A549 (cell line): ENCODE results near the gene SART1. TPM values are rescaled to one million over a fixed set of nuclear protein-coding genes. Genes with fewer than 3 reads are reported as not detected.

Experiments used
- ATAC-seq, 2 experiments: fragments of 200-7000 bp in 1 of 2; fragments of >200 bp in 1 of 2; cut with Nextera tagmentation in 1 of 2; cut with Tn5 transposase in 1 of 2; 3 replicates each; pipeline versions ENCODE4 v1.8.0 to v1.9.1; 2018 to 2020; ENCODE audit warnings: mild to moderate bottlenecking in 1 of 2, moderate library complexity in 1 of 2
- CTCF ChIA-PET: fragments of 300-600 bp; sonication (Branson Sonifier 250); formaldehyde crosslinking; extraction: SDS; loops from one replicate; lab custom pipeline; 2021; ENCODE audit warnings: antibody characterized with exemption, inconsistent platforms; lab: Yijun Ruan, JAX
- POLR2A ChIA-PET: fragments of 350-600 bp; formaldehyde crosslinking; extraction: SDS; loops from one replicate; lab custom pipeline; 2021; ENCODE audit warnings: antibody characterized with exemption, inconsistent platforms; lab: Yijun Ruan, JAX
- DNase-seq, 2 experiments: peaks; one replicate each; pipeline versions ENCODE4 v3.0.0 to v3.0.0-alpha.2; 2011 to 2016; ENCODE audit warnings: low read depth in 1 of 2, low spot score in 1 of 2
- FAIRE-seq: peaks from 2 replicates; lab custom pipeline; 2011; peaks lifted over from hg19 to GRCh38; lab: Jason Lieb, UNC
- H3K27ac ChIP-seq, 2 experiments: fragments of >200 bp; sonication (Bioruptor Twin); formaldehyde crosslinking; 3 replicates each; pipeline ENCODE4 v1.5.1; 2016 to 2017
- H3K4me1 ChIP-seq: fragments of >200 bp; sonication (Bioruptor Twin); formaldehyde crosslinking; 3 replicates; pipeline ENCODE4 v1.6.1; 2016
- H3K4me2 ChIP-seq: fragments of >200 bp; sonication (Bioruptor Twin); formaldehyde crosslinking; 3 replicates; pipeline ENCODE4 v1.6.1; 2016
- H3K4me3 ChIP-seq: fragments of >200 bp; sonication (Bioruptor Twin); formaldehyde crosslinking; 3 replicates; pipeline ENCODE4 v1.5.1; 2016
- H3K9me3 ChIP-seq: fragments of >200 bp; sonication (Bioruptor Twin); formaldehyde crosslinking; 3 replicates; pipeline ENCODE4 v1.6.1; 2016
- CEBPB ChIP-seq, 2 experiments: fragments of >200 bp in 1 of 2; sonication (Bioruptor Twin) in 1 of 2; formaldehyde crosslinking in 1 of 2; IDR thresholded peaks; 2 replicates each; pipeline ENCODE4 v1.6.1; 2012 to 2016
- CHD4 ChIP-seq: fragments of 200-600 bp; sonication (generic); IDR thresholded peaks from 2 replicates; pipeline ENCODE4 v1.6.1; 2016; ENCODE audit warnings: antibody characterized with exemption, mild to moderate bottlenecking, borderline replicate concordance
- EHF ChIP-seq: fragments of 250-450 bp; sonication (Bioruptor Pico); IDR thresholded peaks from 2 replicates; pipeline ENCODE4 v1.5.0; 2020; ENCODE audit warnings: mild to moderate bottlenecking
- EHMT2 ChIP-seq: fragments of 200-600 bp; sonication (generic); IDR thresholded peaks from 2 replicates; pipeline ENCODE4 v1.6.1; 2016; ENCODE audit warnings: antibody characterized with exemption, low read depth, mild to moderate bottlenecking, moderate library complexity
- ESRRA ChIP-seq: fragments of 150-350 bp; IDR thresholded peaks from 2 replicates; pipeline ENCODE4 v1.6.1; 2014; ENCODE audit warnings: mild to moderate bottlenecking, low read length, borderline replicate concordance
- FOXS1 ChIP-seq: fragments of 250-450 bp; sonication (Bioruptor Pico); IDR thresholded peaks from 2 replicates; pipeline ENCODE4 v1.5.0; 2020; ENCODE audit warnings: mild to moderate bottlenecking, moderate library complexity
- GATA3 ChIP-seq: IDR thresholded peaks from 2 replicates; pipeline ENCODE4 v1.6.1; 2012; ENCODE audit warnings: borderline replicate concordance
- HDAC2 ChIP-seq: fragments of 200-600 bp; sonication (generic); IDR thresholded peaks from 2 replicates; pipeline ENCODE4 v1.6.1; 2016
- HOXB13 ChIP-seq: fragments of 250-450 bp; sonication (Bioruptor Pico); IDR thresholded peaks from 2 replicates; pipeline ENCODE4 v1.5.0; 2020; ENCODE audit warnings: low read depth, mild to moderate bottlenecking, moderate library complexity
- KDM1A ChIP-seq: fragments of 200-600 bp; sonication (generic); IDR thresholded peaks from 2 replicates; pipeline ENCODE4 v1.6.1; 2016; ENCODE audit warnings: low read depth, mild to moderate bottlenecking
- NFE2L2 ChIP-seq: fragments of 150-350 bp; conservative IDR thresholded peaks from 2 replicates; pipeline ENCODE4 v1.6.1; 2014; ENCODE audit warnings: low read length
- POLR2A ChIP-seq: IDR thresholded peaks from 2 replicates; pipeline ENCODE4 v1.6.1; 2012; ENCODE audit warnings: mild to moderate bottlenecking, low read length
- RAD21 ChIP-seq, 2 experiments: fragments of >200 bp in 1 of 2; sonication (Bioruptor Twin) in 1 of 2; formaldehyde crosslinking in 1 of 2; IDR thresholded peaks in 1 of 2; conservative IDR thresholded peaks in 1 of 2; 2 replicates in 1 of 2; 3 replicates in 1 of 2; pipeline ENCODE4 v1.6.1; 2012 to 2018; ENCODE audit warnings: inconsistent platforms in 1 of 2
- RNF2 ChIP-seq: fragments of 200-600 bp; sonication (generic); IDR thresholded peaks from 2 replicates; pipeline ENCODE4 v1.6.1; 2016; ENCODE audit warnings: low read depth, mild to moderate bottlenecking, antibody characterized with exemption, moderate library complexity, borderline replicate concordance
- SREBF2 ChIP-seq: fragments of 450-650 bp; IDR thresholded peaks from 2 replicates; pipeline ENCODE4 v1.6.1; 2014; ENCODE audit warnings: mild to moderate bottlenecking, moderate library complexity
- ZNF302 ChIP-seq: fragments of 250-450 bp; sonication (Bioruptor Pico); IDR thresholded peaks from 2 replicates; pipeline ENCODE4 v1.9.0; 2021; ENCODE audit warnings: inconsistent platforms, mild to moderate bottlenecking, moderate library complexity
- WGBS: methylation state at CpG from one replicate; pipeline ENCODE4 v1.1.6; 2017; ENCODE audit errors: missing lambda C conversion rate; 5-methylcytosine and 5-hydroxymethylcytosine counted together
- polyA plus RNA-seq, 4 experiments: library from polyadenylated mRNA; depleted of rRNA in 3 of 4; stranded (reverse); fragments of >200 nt; fragmentation: RNase III in 1 of 4; extraction: RNeasy Plus Mini Kit Qiagen cat#74134 plus additional on column Dnase treatment in 1 of 4; gene quantifications; 2 replicates in 3 of 4; 3 replicates in 1 of 4; pipeline ENCODE4 v1.2.3, GENCODE V29; 2011 to 2017
- TF ChIP-seq, protein P1 (sequence below): fragments of >200 bp; sonication (Bioruptor Twin); formaldehyde crosslinking; IDR thresholded peaks from 3 replicates; pipeline ENCODE4 v1.5.1; 2016
- TF ChIP-seq, protein P2 (sequence below): fragments of 200-600 bp; sonication (generic); IDR thresholded peaks from 2 replicates; pipeline ENCODE4 v1.6.1; 2016; ENCODE audit warnings: antibody characterized with exemption, mild to moderate bottlenecking, moderate library complexity
- TF ChIP-seq, protein P3 (sequence below): fragments of 250-450 bp; sonication (Bioruptor Pico); IDR thresholded peaks from 2 replicates; pipeline ENCODE4 v1.5.0; 2020; ENCODE audit warnings: low read depth, mild to moderate bottlenecking, moderate library complexity
- TF ChIP-seq, protein P4 (sequence below): fragments of 150-350 bp; IDR thresholded peaks from 2 replicates; pipeline ENCODE4 v1.6.1; 2014; ENCODE audit warnings: low read depth, mild to moderate bottlenecking, low read length

SART1 gene
- polyA plus RNA-seq, 2 of the 4 experiments (the other 2 are of a cell fraction): 22.0 to 53.8 TPM

DNA sequence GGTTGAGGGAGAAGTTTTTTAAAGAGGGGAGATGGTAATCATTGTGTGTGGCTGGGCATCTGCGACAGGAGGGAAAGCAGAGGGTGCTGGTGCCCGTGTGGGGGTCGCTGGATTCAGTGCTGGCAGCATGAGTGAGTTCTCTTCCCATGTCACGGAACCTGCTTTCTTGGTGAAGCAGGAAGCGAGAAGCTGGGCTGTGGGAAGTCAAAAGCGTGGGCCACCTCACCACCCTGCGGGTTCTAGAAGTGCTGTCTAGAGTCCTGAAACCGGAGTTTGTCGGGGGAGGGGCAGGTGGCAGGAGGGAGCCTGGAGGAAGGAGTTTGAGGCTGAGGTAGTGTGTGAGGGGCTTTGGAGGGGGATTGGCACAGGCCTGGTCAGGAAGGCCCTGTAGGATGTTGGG is 14.2 kb downstream of the SART1 start:
- WGBS: 93% methylated on average over 9 of the region's 9 CpGs
- Histone ChIP-seq H3K4me2 (no peak overlapping the region), H3K4me3 (no peak overlapping the region), H3K9me3 (no peaks in the 10 kb centered on the region), H3K4me1 (no peaks in the 10 kb centered on the region), H3K27ac (no peak overlapping the region)
- ATAC-seq: no peak
- DNase-seq: no peak
- TF ChIP-seq CHD4 (no peak), RAD21 (conservative IDR thresholded peaks at IDR 0.05 in 1 of 2, IDR thresholded peaks at IDR 0.05 in 1 of 2) (no peak), ZNF302 (CRISPR knock-in tag) (no peak), GATA3 (no peak), RNF2 (no peak), CEBPB (IDR thresholded peaks at IDR 0.05) (no peak), EHMT2 (no peak), EHF (CRISPR knock-in tag) (no peak), KDM1A (no peak), FOXS1 (CRISPR knock-in tag) (no peak), NFE2L2 (no peak), POLR2A (no peak), SREBF2 (no peak), ESRRA (no peak), HDAC2 (no peak), HOXB13 (no peak)
- TF ChIP-seq, protein P1, sequence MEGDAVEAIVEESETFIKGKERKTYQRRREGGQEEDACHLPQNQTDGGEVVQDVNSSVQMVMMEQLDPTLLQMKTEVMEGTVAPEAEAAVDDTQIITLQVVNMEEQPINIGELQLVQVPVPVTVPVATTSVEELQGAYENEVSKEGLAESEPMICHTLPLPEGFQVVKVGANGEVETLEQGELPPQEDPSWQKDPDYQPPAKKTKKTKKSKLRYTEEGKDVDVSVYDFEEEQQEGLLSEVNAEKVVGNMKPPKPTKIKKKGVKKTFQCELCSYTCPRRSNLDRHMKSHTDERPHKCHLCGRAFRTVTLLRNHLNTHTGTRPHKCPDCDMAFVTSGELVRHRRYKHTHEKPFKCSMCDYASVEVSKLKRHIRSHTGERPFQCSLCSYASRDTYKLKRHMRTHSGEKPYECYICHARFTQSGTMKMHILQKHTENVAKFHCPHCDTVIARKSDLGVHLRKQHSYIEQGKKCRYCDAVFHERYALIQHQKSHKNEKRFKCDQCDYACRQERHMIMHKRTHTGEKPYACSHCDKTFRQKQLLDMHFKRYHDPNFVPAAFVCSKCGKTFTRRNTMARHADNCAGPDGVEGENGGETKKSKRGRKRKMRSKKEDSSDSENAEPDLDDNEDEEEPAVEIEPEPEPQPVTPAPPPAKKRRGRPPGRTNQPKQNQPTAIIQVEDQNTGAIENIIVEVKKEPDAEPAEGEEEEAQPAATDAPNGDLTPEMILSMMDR: no peak
- TF ChIP-seq, protein P2, sequence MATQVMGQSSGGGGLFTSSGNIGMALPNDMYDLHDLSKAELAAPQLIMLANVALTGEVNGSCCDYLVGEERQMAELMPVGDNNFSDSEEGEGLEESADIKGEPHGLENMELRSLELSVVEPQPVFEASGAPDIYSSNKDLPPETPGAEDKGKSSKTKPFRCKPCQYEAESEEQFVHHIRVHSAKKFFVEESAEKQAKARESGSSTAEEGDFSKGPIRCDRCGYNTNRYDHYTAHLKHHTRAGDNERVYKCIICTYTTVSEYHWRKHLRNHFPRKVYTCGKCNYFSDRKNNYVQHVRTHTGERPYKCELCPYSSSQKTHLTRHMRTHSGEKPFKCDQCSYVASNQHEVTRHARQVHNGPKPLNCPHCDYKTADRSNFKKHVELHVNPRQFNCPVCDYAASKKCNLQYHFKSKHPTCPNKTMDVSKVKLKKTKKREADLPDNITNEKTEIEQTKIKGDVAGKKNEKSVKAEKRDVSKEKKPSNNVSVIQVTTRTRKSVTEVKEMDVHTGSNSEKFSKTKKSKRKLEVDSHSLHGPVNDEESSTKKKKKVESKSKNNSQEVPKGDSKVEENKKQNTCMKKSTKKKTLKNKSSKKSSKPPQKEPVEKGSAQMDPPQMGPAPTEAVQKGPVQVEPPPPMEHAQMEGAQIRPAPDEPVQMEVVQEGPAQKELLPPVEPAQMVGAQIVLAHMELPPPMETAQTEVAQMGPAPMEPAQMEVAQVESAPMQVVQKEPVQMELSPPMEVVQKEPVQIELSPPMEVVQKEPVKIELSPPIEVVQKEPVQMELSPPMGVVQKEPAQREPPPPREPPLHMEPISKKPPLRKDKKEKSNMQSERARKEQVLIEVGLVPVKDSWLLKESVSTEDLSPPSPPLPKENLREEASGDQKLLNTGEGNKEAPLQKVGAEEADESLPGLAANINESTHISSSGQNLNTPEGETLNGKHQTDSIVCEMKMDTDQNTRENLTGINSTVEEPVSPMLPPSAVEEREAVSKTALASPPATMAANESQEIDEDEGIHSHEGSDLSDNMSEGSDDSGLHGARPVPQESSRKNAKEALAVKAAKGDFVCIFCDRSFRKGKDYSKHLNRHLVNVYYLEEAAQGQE: no peak
- TF ChIP-seq, protein P3, sequence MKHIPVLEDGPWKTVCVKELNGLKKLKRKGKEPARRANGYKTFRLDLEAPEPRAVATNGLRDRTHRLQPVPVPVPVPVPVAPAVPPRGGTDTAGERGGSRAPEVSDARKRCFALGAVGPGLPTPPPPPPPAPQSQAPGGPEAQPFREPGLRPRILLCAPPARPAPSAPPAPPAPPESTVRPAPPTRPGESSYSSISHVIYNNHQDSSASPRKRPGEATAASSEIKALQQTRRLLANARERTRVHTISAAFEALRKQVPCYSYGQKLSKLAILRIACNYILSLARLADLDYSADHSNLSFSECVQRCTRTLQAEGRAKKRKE (CRISPR knock-in tag): no peak
- TF ChIP-seq, protein P4, sequence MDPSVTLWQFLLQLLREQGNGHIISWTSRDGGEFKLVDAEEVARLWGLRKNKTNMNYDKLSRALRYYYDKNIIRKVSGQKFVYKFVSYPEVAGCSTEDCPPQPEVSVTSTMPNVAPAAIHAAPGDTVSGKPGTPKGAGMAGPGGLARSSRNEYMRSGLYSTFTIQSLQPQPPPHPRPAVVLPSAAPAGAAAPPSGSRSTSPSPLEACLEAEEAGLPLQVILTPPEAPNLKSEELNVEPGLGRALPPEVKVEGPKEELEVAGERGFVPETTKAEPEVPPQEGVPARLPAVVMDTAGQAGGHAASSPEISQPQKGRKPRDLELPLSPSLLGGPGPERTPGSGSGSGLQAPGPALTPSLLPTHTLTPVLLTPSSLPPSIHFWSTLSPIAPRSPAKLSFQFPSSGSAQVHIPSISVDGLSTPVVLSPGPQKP: no peak
- POLR2A ChIA-PET: no interaction called here
- CTCF ChIA-PET: interaction anchor here (1.7 to 11.8 kb wide), 3 partner anchors 14 to 92 kb away, joined by 5 to 163 read pairs (median 41); partner anchors contain the start of genes CCDC85B and FIBP
- FAIRE-seq: no peak
